Mesenchymal stem cell (in vitro differentiated cells and primary cell): ENCODE data around the gene TBCD.
A peak's percentile ranks its signal among the peaks of the same experiment; 100 is the strongest.

Experiments
- DNase-seq: peaks from one replicate; pipeline ENCODE4 v3.0.0-alpha.2; 2013
- H2AFZ ChIP-seq: one replicate; pipeline ENCODE4 v1.6.1; 2013; ENCODE audit warnings: low read depth, mild to moderate bottlenecking, control low read depth, inconsistent platforms, low read length, moderate library complexity
- H2AK5ac ChIP-seq: 2 replicates; pipeline ENCODE4 v1.6.1; 2013; ENCODE audit warnings: low read length, moderate library complexity, mild to moderate bottlenecking, inconsistent platforms; ENCODE audit not compliant: severe bottlenecking
- H2BK120ac ChIP-seq: one replicate; pipeline ENCODE4 v1.6.1; 2013; ENCODE audit warnings: low read depth, mild to moderate bottlenecking, inconsistent platforms, low read length, moderate library complexity
- H2BK12ac ChIP-seq, 2 experiments: one replicate each; pipeline ENCODE4 v1.6.1; 2013; ENCODE audit warnings: inconsistent platforms in 2 of 2, low read length in 2 of 2, mild to moderate bottlenecking in 2 of 2, moderate library complexity in 2 of 2, control low read depth in 1 of 2
- H2BK15ac ChIP-seq: one replicate; pipeline ENCODE4 v1.6.1; 2013; ENCODE audit warnings: mild to moderate bottlenecking, low read depth, inconsistent platforms; ENCODE audit not compliant: poor library complexity, severe bottlenecking
- H2BK5ac ChIP-seq: 2 replicates; pipeline ENCODE4 v1.6.1; 2013; ENCODE audit warnings: low read depth, mild to moderate bottlenecking, low read length, control low read depth, inconsistent platforms; ENCODE audit not compliant: poor library complexity, severe bottlenecking
- H3K14ac ChIP-seq, 2 experiments: one replicate each; pipeline ENCODE4 v1.6.1; 2013; ENCODE audit warnings: inconsistent platforms in 2 of 2, low read length in 2 of 2, control low read depth in 1 of 2, mild to moderate bottlenecking in 1 of 2, moderate library complexity in 1 of 2
- H3K18ac ChIP-seq, 2 experiments: one replicate each; pipeline ENCODE4 v1.6.1; 2013; ENCODE audit warnings: inconsistent platforms in 2 of 2, low read length in 2 of 2, control low read depth in 1 of 2, low read depth in 1 of 2, mild to moderate bottlenecking in 1 of 2
- H3K23ac ChIP-seq, 2 experiments: one replicate each; pipeline ENCODE4 v1.6.1; 2013; ENCODE audit warnings: inconsistent platforms in 2 of 2, low read length in 2 of 2, mild to moderate bottlenecking in 2 of 2, moderate library complexity in 2 of 2, control low read depth in 1 of 2
- H3K27ac ChIP-seq: 2 replicates; pipeline ENCODE4 v1.5.1; 2013; ENCODE audit warnings: mild to moderate bottlenecking, moderate library complexity, low read length, control low read depth, inconsistent platforms; ENCODE audit not compliant: poor library complexity, severe bottlenecking
- H3K27me3 ChIP-seq, 2 experiments: 2 replicates each; pipeline versions ENCODE4 v1.6.1 to v1.7.0; 2013; ENCODE audit warnings: low read length in 2 of 2, mild to moderate bottlenecking in 2 of 2, moderate library complexity in 2 of 2, control low read depth in 1 of 2, inconsistent platforms in 1 of 2; ENCODE audit not compliant: control insufficient read depth in 1 of 2, insufficient read depth in 1 of 2
- H3K36me3 ChIP-seq, 2 experiments: 2 replicates each; pipeline versions ENCODE4 v1.6.1 to v1.7.0; 2013; ENCODE audit warnings: low read length in 2 of 2, control low read depth in 1 of 2, inconsistent platforms in 1 of 2, low read depth in 1 of 2, mild to moderate bottlenecking in 1 of 2; ENCODE audit not compliant: insufficient read depth in 2 of 2, control insufficient read depth in 1 of 2
- H3K4ac ChIP-seq, 2 experiments: one replicate each; pipeline ENCODE4 v1.6.1; 2013; ENCODE audit warnings: inconsistent platforms in 2 of 2, low read length in 2 of 2, mild to moderate bottlenecking in 2 of 2, moderate library complexity in 2 of 2, control low read depth in 1 of 2, low read depth in 1 of 2
- H3K4me1 ChIP-seq: 2 replicates; pipeline ENCODE4 v1.6.1; 2013; ENCODE audit warnings: low read depth, low read length, control low read depth; ENCODE audit not compliant: control insufficient read depth, insufficient read depth
- H3K4me2 ChIP-seq: 2 replicates; pipeline ENCODE4 v1.6.1; 2013; ENCODE audit warnings: low read length, mild to moderate bottlenecking, inconsistent platforms; ENCODE audit not compliant: poor library complexity, severe bottlenecking
- H3K4me3 ChIP-seq, 2 experiments: 2 replicates each; pipeline versions ENCODE4 v1.5.1 to v1.7.0; 2013; ENCODE audit warnings: low read length in 2 of 2, mild to moderate bottlenecking in 2 of 2, control low read depth in 1 of 2, low read depth in 1 of 2; ENCODE audit not compliant: insufficient read depth in 1 of 2
- H3K79me1 ChIP-seq: replicated peaks from 2 replicates; pipeline ENCODE4 v1.6.1; 2013; ENCODE audit warnings: mild to moderate bottlenecking, control low read depth, low read length, inconsistent platforms; ENCODE audit not compliant: poor library complexity, severe bottlenecking
- H3K9ac ChIP-seq: 2 replicates; pipeline ENCODE4 v1.7.0; 2013; ENCODE audit warnings: mild to moderate bottlenecking, low read length, moderate library complexity
- H3K9me3 ChIP-seq: 2 replicates; pipeline ENCODE4 v1.7.0; 2013; ENCODE audit warnings: mild to moderate bottlenecking, low read length; ENCODE audit not compliant: control insufficient read depth
- H4K8ac ChIP-seq: one replicate; pipeline ENCODE4 v1.6.1; 2013; ENCODE audit warnings: inconsistent platforms, mild to moderate bottlenecking, low read length, moderate library complexity
- H4K91ac ChIP-seq: one replicate; pipeline ENCODE4 v1.6.1; 2013; ENCODE audit warnings: mild to moderate bottlenecking, low read length, inconsistent platforms
- WGBS: methylation state at CpG from one replicate; pipeline ENCODE4 v1.1.7; 2013; ENCODE audit warnings: mixed read lengths; 5-methylcytosine and 5-hydroxymethylcytosine counted together

The TBCD gene

DNA sequence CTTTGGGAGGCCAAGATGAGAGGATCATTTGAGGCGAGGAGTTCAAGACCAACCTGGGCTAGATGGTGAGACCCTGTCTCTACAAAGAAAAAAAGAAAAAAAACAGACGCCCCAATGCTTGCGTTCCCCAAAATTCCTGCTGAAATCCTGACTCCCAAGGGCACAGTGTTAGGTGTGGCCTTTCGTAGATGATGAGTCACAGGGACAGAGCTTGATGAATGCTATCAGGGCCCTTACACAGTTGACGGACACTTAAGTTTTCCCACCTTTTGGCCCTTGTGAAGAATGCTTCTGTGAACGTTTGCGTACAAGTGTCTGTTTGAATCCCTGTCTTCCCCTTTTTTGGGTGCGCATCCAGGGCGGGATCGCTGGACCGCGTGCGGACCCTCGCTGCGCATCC, 104.5 kb downstream of the TBCD start:
- Histone ChIP-seq H3K14ac (no peak overlapping the region), H2BK12ac (no peak overlapping the region), H3K9me3 (no peaks in the 10 kb centered on the region), H3K18ac (no peak overlapping the region), H4K8ac (no peak overlapping the region), H3K4me2 (no peak overlapping the region), H3K4ac (no peak overlapping the region), H3K4me3 (no peak overlapping the region), H2AFZ (no peak overlapping the region), H3K27ac (no peak overlapping the region), H3K27me3 (no peaks in the 10 kb centered on the region), H3K9ac (no peak overlapping the region), H3K4me1 (peaks cover 23% of the 10 kb centered on the region), H3K23ac (no peak overlapping the region), H2BK15ac (no peak overlapping the region), H4K91ac (no peak overlapping the region), H2BK120ac (no peak overlapping the region), H2BK5ac (no peak overlapping the region), H3K36me3 (peaks cover 0 to 14% of the 10 kb centered on the region in 2 experiments), H3K79me1 (peaks cover 8% of the 10 kb centered on the region), H2AK5ac (no peak overlapping the region)
- DNase-seq: no peak
- WGBS: 90% methylated on average over 15 of the region's 15 CpGs

DNA sequence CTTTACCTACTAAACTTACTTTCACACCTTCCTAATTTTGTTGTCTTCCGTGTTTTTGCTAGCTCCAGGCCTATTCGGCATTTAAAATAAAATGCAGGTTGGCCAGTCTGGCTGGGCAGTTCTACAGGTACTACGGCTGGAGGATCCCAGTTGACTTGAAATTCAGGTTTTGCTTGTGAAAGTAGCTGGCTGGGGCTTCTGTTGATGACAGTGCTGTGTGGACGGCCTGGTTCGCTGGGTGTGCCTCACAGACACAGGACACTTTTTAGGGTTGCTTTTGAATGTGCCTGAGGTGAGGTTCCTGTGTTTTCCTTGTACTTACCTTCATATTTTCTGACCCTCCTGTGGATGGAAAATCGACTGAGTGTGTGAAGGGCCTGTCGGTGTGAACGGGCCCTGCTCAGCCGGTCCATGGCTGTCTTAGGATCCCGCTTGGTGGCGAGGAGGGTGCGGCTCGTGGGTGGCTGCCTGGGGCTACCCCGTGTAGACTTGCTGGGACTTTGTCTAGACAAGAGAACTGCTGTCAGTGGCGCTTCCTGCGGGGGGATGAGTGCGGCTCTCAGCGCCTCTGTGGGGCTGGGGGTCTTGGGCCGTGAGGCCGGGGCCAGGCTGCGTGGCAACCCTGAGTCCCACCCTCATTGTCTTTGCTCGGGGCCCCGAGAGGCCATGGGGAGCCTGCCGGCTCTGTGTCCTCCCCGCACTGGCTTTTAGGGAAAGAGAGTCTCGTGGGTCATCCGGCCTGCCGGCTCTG, 106.7 kb downstream of the TBCD start:
- Histone ChIP-seq H2AFZ (no peak overlapping the region), H3K9ac (no peak overlapping the region), H2BK5ac (no peak overlapping the region), H3K4ac (no peak overlapping the region), H2BK120ac (peak overlapping the region; percentile 35), H3K4me2 (no peak overlapping the region), H3K4me1 (peaks cover 34% of the 10 kb centered on the region), H4K91ac (no peak overlapping the region), H2AK5ac (peak overlapping the region; percentile 86), H4K8ac (peak overlapping the region; percentile 47), H3K9me3 (no peaks in the 10 kb centered on the region), H3K79me1 (peaks cover 10% of the 10 kb centered on the region), H2BK12ac (no peak overlapping the region), H3K23ac (no peak overlapping the region), H3K36me3 (peaks cover 0 to 10% of the 10 kb centered on the region in 2 experiments), H3K27ac (no peak overlapping the region), H2BK15ac (peak overlapping the region; percentile 87), H3K18ac (peak overlapping the region; percentile 7 to 41), H3K4me3 (no peak overlapping the region), H3K14ac (no peak overlapping the region), H3K27me3 (no peaks in the 10 kb centered on the region)
- WGBS: 97% methylated on average over 28 of the region's 28 CpGs
- no peak for DNase-seq

GRCh38 chr17:82859431-82860403, 107.9 kb downstream of the TBCD start:
- peak overlapping the region; percentile 15 for H3K27ac ChIP-seq
- H3K18ac ChIP-seq: peak overlapping the region; percentile 74 to 97
- H2BK120ac ChIP-seq: peak overlapping the region; percentile 35
- peak overlapping the region in 1 of 2 experiments; percentile 68 for H3K14ac ChIP-seq
- no peaks in the 10 kb centered on the region for H3K9me3 ChIP-seq
- H3K4me1 ChIP-seq: peaks cover 45% of the 10 kb centered on the region
- DNase-seq: peak; percentile 86
- peak overlapping the region in 1 of 2 experiments; percentile 26 for H3K4me3 ChIP-seq
- H3K4me2 ChIP-seq: peak overlapping the region; percentile 46
- H4K8ac ChIP-seq: peak overlapping the region; percentile 89
- peaks cover 0 to 5% of the 10 kb centered on the region in 2 experiments for H3K36me3 ChIP-seq
- peak overlapping the region; percentile 74 for H2AFZ ChIP-seq
- H3K4ac ChIP-seq: peak overlapping the region; percentile 89 to 93
- H2BK12ac ChIP-seq: peak overlapping the region; percentile 19 to 23
- H4K91ac ChIP-seq: peak overlapping the region; percentile 95
- no peaks in the 10 kb centered on the region for H3K27me3 ChIP-seq
- H2BK15ac ChIP-seq: no peak overlapping the region
- peak overlapping the region; percentile 68 for H2AK5ac ChIP-seq
- H3K9ac ChIP-seq: no peak overlapping the region
- WGBS: 55% methylated on average over 21 of the region's 23 CpGs
- H3K23ac ChIP-seq: no peak overlapping the region
- peaks cover 10% of the 10 kb centered on the region for H3K79me1 ChIP-seq
- no peak overlapping the region for H2BK5ac ChIP-seq
